Measurements from ENCODE around the gene TNF.

GRCh38 chr6:31540640-31541039, 34.7 kb upstream of the TNF start:
- TF ChIP-seq CTCF (conservative IDR thresholded peaks at IDR 0.05; ENCODE audit: low read length) (no peak), EZH2phosphoT487 (IDR thresholded peaks at IDR 0.05; ENCODE audit: borderline replicate concordance, low read depth, low read length) (no peak)
